Mesenteric fat pad (tissue), 1 donor: ENCODE results near the gene RPS6KA2. TPM values are rescaled to one million over a fixed set of nuclear protein-coding genes. Genes with fewer than 3 reads are reported as not detected.

Source experiments
- DNase-seq: peaks from one replicate; pipeline ENCODE4 v3.0.0-alpha.2; 2020; ENCODE audit warnings: low spot score
- total RNA-seq: library from RNA; stranded (reverse); fragmentation: NEBNext Ultra II Directional; extraction: Animal tissue kit (Norgen Biotek cat#: 25700); gene quantifications from one replicate; pipeline ENCODE4 v1.2.1, GENCODE V29; 2021
- donor health status: DM: yes; HTN: yes; CAD: no.

The RPS6KA2 gene
- total RNA-seq, 1 donor from 2014 or later = 45.2 TPM

GRCh38 chr6:166507809-166508564 lies 119.1 kb downstream of the RPS6KA2 start:
- peak; percentile 84 for DNase-seq

GRCh38 chr6:166507380-166507779 lies 119.7 kb downstream of the RPS6KA2 start:
- DNase-seq = peak; percentile 49

GRCh38 chr6:166505133-166505905 lies 121.7 kb downstream of the RPS6KA2 start:
- no peak for DNase-seq

GRCh38 chr6:166504100-166504499 lies 123.0 kb downstream of the RPS6KA2 start:
- peak; percentile 62 for DNase-seq

- peak; percentile 81 for DNase-seq
These were observed 123.8 kb downstream of the RPS6KA2 start for GRCh38 chr6:166503167-166503744.

GRCh38 chr6:166502453-166502852 lies 124.6 kb downstream of the RPS6KA2 start:
- peak; percentile 73 for DNase-seq

- peak; percentile 87 for DNase-seq
These were observed 125.8 kb downstream of the RPS6KA2 start for GRCh38 chr6:166501246-166501645.

- DNase-seq = peak; percentile 68
These were observed 126.8 kb downstream of the RPS6KA2 start for GRCh38 chr6:166500246-166500645.

- peak; percentile 37 for DNase-seq
These were observed 127.5 kb downstream of the RPS6KA2 start for GRCh38 chr6:166499350-166500163.

GRCh38 chr6:166498661-166499349 lies 128.2 kb downstream of the RPS6KA2 start:
- DNase-seq = peak; percentile 84

- DNase-seq = no peak
These were observed 128.8 kb downstream of the RPS6KA2 start for GRCh38 chr6:166498228-166498627.

GRCh38 chr6:166497087-166497899 lies 129.8 kb downstream of the RPS6KA2 start:
- DNase-seq = no peak

- no peak for DNase-seq
These were observed 130.6 kb downstream of the RPS6KA2 start for GRCh38 chr6:166496460-166496859.

- DNase-seq = no peak
These were observed 131.3 kb downstream of the RPS6KA2 start for GRCh38 chr6:166495487-166496314.

- DNase-seq = no peak
These were observed 132.1 kb downstream of the RPS6KA2 start for GRCh38 chr6:166494757-166495486.

- DNase-seq = no peak
These were observed 133.0 kb downstream of the RPS6KA2 start for GRCh38 chr6:166494101-166494441.

GRCh38 chr6:166493427-166494100 lies 133.5 kb downstream of the RPS6KA2 start:
- DNase-seq = no peak
